NCI-H128 (cell line): Measurements from ENCODE around the gene PKIB.

ENCODE experiments used
- DNase-seq: peaks from one replicate; lab custom pipeline; 2025; ENCODE audit not compliant: unreplicated experiment; lab: John Stamatoyannopoulos, UW

Gene PKIB

GRCh38 chr6:122665929-122666328 is 55.7 kb downstream of the PKIB start:
- DNase-seq: no peak

DNA sequence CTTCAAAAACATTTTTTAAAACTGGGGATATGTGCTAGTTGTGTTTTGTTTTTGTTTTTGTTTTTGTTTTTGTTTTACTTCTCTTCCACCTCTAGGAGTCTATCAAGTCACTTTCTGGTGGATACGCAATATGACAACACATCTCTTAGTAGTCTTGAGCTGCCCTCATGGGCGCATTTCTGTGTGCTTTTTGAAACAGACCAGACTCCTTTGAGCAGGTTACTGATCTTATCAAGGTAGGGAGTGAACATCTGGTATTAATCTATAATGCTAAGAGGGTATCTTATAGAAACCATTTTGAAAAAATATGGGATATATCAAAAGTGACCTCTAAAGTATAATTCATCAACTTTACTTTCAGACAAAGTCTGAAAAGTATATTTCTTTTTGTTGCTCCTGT is 56.2 kb downstream of the PKIB start:
- DNase-seq: no peak

GRCh38 chr6:122669418-122669817 is 59.2 kb downstream of the PKIB start:
- DNase-seq: no peak

- DNase-seq: no peak
Observed at GRCh38 chr6:122669868-122670267, 59.7 kb downstream of the PKIB start.

GRCh38 chr6:122671251-122671650 is 61.0 kb downstream of the PKIB start:
- no peak for DNase-seq

DNA sequence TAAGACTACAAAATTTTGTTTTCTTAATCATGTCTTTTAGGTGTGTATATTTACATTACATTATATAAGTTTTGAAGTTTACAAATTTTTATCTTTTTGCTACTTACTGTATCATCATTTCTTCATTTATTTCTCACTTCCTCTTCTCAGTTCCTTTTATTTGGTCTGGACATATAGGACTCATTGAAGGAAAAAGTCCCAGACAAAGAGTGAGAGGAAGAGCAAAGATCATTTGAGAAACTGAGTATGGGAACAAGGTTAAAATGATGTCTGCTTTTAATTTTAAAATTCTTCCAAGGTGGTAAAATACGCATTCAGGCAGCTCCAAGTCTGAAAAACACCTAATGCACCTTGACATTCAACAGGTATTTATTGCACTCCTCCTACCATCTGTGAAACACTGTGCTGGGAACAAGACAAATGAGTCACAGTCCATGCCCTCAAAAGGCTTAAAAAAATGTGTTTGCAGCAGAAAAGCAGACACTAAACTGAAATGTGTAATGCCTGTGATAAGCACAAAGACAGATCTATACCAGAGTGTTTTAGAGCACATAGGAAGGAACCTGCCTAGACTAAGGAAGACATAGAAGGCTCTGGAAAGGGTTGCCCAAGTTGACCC is 63.2 kb downstream of the PKIB start:
- no peak for DNase-seq

DNA sequence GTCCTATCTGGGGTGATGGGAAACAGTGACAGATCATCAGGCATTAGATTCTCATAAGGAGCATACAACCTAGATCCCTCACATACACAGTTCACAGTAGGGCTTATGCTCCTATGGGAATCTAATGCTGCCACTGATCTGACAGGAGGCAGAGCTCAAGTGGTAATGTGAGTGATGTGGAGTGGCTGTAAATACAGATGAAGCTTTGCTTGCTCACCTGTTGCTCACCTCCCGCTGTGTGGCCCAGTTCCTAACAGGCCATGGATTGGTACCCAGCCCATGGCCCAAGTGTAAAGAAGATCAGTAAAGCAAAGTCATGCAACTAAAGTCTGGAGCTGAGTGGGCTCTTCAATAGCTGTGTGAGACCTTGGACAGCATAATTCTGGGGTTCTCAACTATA is 65.9 kb downstream of the PKIB start:
- no peak for DNase-seq

GRCh38 chr6:122676688-122677087 is 66.5 kb downstream of the PKIB start:
- no peak for DNase-seq

- DNase-seq: no peak
Observed at GRCh38 chr6:122677406-122677805, 67.2 kb downstream of the PKIB start.

DNA sequence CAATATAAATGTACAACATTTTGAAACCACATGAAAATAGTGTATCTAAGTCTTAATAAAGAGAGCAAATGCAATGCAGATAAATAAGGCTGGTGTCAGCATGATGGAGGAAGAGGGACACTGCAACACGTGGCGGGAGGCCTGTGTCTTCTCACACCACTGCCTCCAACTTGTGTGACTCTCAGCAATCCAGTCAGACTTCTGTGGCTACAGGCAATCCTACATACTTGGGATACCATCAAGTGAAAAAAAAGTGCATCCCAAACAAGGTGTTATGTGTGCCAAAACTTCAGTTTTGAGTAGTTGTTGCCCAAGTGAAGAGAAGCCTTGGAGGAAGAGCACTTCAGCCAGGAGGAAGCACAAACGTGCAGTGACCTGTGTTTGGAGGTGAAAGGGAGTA is 68.6 kb downstream of the PKIB start:
- DNase-seq: no peak

DNA sequence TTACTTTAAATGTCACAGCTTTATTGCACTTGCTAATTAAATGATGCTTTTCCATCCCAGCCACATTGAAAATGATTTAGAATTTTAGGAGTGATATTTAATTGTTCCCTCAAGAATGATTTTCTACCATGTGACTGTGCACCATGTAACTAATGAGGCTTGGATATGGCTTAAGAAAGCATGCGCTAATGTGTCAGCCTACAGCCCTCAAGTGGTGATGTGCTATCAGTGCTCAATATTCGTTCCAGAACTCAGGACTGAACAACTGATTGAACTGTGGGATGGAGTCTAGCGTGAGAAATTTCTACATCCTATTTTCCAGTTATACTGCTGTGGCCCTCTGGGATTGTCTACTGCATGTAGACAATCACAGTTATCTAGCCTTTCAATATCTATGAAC is 71.5 kb downstream of the PKIB start:
- DNase-seq: no peak

DNA sequence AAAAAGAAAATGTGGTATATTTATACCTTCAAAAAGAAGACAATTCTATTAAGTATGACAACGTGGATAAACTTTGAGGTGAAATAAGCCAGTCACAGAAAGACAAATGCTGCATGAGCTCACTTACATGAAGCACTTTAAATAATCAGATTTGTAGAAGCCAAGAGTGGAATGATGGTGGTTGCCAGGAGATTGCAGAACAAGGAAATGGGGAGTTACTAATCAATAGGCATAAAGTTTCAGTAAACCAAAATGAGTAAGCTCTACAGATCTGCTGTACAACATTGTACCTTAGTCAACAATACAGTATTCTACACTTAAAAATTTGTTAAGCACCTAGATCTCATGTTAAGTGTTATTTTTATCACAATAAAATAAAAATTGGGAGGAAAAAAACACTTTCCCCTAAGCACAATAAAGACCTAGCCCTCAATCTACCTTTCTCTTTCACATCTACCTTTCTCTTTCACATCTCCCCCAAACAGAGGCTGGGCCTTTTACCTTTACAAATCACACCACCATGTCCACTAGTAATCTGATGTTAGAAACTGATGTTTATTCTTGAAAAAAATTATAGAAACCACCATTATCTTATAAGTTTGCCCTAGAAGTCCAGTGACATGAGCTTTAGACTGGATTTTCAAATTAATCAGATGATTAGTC is 73.9 kb downstream of the PKIB start:
- no peak for DNase-seq

DNA sequence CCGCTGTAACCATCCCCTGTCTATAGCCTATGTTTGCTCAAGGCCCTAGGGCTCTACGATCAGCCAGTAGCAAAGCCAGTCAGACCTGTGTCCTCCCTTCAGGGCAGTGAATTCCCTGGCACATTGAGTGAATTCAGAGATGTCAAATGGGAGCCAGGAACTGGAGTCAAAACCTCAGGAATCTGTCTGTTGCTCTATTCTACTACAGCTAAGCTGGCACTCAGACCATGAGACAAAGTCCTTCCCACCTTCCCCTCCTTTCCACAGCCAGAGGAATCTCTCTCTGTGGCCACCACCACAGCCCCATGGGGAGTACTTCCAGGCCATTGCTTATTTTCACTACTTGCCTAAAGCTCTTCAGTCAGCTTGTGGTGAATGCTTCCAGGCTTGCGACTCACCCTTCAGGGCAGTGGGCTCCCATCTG is 82.0 kb downstream of the PKIB start:
- no peak for DNase-seq

DNA sequence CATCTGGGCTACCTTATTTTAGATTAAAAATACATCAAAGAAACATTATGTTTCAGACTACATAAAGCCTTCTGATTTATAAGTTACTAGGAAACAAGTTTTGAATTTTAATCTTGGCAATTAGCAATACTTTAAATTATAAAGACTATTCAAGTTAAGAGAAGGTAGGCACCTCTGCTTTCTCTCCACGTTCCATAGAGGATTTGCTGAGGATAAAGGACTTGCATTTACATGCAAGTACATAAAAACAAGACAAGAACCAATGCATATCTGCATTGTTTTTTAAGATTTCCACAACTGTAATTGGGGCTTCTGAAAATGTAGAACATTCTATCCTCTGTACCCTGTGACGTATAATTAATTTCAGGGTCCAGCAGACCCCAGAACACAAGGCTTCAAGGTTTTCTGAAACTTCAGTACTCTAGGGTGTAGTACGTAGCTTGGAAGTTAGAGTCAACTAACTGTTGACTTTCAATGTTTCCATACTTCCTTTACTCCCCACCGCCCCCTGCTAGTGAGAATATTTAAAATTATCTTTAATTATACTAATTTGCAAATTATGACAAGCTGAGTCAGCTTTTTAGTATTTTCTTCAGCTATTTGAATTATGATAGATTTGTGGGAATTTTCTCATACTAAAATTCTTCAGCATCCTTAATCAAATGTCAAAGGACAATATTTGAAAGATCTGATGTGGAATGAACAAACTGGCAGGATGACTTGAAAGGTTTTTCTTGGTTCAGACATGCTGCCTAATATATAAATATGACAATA is 82.8 kb downstream of the PKIB start:
- no peak for DNase-seq

- no peak for DNase-seq
Observed at GRCh38 chr6:122694075-122694474, 83.9 kb downstream of the PKIB start.

DNA sequence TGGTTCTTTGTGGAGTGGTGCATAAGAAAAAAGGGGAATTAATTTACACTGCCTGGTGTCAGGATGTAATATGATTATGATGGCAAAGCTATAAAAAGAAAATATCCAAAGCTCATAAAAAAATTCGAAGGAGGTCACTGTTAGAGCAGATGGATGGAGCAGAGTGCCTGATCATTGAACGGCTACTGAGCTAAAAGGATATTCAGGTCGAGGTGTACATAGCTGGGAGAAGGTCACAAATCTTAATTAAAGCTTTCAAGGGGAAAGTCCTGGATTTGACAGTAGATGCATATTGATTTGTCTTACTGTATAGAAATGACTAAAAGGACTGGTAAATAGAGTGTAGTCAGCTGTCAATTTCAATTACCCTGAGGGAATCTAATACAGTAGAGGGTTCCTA is 84.4 kb downstream of the PKIB start:
- DNase-seq: no peak

DNA sequence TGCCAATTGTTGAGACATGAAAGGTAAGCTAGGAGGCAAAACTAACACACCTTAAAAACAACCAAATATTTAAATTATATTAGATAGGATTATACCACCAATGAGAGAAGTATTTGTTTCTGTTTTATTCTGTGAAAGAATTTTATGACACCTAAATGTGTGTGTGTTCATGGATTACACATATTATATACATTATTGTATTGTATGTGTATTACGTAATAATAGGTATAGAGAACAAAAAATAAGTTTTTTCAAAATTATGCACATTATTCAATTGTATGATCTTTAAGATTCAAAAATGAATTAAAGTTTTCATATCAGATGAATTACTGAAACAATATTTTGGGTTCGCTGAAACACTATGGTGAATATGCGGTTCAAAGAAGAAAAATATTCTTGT is 85.0 kb downstream of the PKIB start:
- DNase-seq: no peak

- DNase-seq: no peak
Observed at GRCh38 chr6:122696079-122696478, 85.9 kb downstream of the PKIB start.

DNA sequence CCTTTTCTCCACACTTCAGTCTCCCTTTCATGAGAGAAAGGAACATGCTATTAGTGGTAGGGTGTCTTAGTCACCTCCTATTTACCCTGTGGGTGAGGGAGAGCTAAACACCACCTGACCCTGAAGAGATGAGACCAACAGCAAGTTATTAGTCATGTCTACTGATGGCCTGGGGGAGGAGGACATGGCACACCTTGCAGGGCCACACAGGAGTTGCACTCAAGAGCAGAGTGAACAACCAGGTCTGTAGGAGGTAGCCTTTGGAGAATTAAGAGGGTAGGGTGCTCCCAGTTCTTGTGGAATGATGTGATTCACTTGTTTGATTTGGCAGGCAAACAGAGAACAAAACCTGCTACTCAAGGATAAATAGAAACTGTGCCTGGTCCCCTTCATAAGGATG is 86.6 kb downstream of the PKIB start:
- no peak for DNase-seq

DNA sequence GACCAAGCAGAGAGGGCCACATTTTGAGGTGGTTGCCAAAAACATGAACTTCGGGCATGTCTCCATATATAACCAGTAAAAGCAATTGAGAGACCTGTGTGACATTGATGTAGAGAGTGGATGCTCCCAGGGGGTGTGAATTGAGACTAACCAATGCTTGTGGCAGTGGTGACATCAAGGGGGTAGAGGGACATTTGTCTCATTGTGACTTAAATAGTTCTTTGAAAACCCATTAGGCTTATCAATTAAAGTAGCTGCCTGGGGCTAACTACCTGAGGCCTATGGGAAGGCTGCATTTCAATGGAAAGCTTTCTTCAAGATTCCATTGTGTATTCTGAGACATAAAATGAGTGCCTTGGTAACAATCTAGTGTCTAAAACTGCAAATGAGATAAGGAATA is 87.3 kb downstream of the PKIB start:
- DNase-seq: no peak

GRCh38 chr6:122701666-122702065 is 91.5 kb downstream of the PKIB start:
- no peak for DNase-seq

DNA sequence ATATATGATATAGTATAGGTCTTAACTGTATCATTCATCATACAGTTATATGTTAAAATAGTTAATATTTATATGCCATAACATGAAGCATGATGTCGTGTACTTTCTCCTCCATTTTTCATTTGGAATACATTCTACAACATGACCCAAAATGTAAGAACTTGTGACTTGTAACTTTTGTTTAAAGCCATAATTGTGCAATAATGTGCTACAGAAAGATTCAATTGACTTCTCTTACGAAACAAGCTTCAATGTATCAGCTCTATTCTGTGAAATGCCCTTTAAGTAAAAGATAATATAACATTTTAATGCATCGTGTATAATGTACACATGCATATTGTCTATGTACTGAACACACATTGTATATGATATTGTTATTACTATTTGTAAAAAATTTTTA is 92.6 kb downstream of the PKIB start:
- DNase-seq: no peak
